GM10847 (cell line): ENCODE results near the gene PTPN23.

Experiments used
- POLR2A ChIP-seq: IDR thresholded peaks from 2 replicates; pipeline ENCODE4 v1.6.1; 2011; ENCODE audit not compliant: insufficient read length; ENCODE audit errors: extremely low read depth

PTPN23 gene

GRCh38 chr3:47380601-47381316 lies at the start of gene PTPN23:
TSS of gene PTPN23 (plus strand) at chr3:47381021. CDS start at chr3:47381097, 76 bp downstream.
- peak; percentile 90 for TF ChIP-seq POLR2A

- no peak for TF ChIP-seq POLR2A
Measured at GRCh38 chr3:47333907-47334306, 46.9 kb upstream of the PTPN23 start.

- TF ChIP-seq POLR2A, result no peak
Measured at GRCh38 chr3:47337656-47338055, 43.2 kb upstream of the PTPN23 start.

GRCh38 chr3:47339951-47340350 lies 40.9 kb upstream of the PTPN23 start:
- no peak for TF ChIP-seq POLR2A

GRCh38 chr3:47340866-47341265 lies 40.0 kb upstream of the PTPN23 start:
- TF ChIP-seq POLR2A, result no peak

GRCh38 chr3:47342151-47342550 lies 38.7 kb upstream of the PTPN23 start:
- no peak for TF ChIP-seq POLR2A

- TF ChIP-seq POLR2A, result no peak
Measured at GRCh38 chr3:47342812-47343211, 38.0 kb upstream of the PTPN23 start.

GRCh38 chr3:47343471-47343971 lies 37.3 kb upstream of the PTPN23 start:
- TF ChIP-seq POLR2A, result no peak

- no peak for TF ChIP-seq POLR2A
Measured at GRCh38 chr3:47344971-47345370, 35.9 kb upstream of the PTPN23 start.

GRCh38 chr3:47347217-47347801 lies 33.5 kb upstream of the PTPN23 start:
- no peak for TF ChIP-seq POLR2A

- TF ChIP-seq POLR2A, result no peak
Measured at GRCh38 chr3:47348411-47349154, 32.2 kb upstream of the PTPN23 start.

- TF ChIP-seq POLR2A, result no peak
Measured at GRCh38 chr3:47355010-47355409, 25.8 kb upstream of the PTPN23 start.

- TF ChIP-seq POLR2A, result no peak
Measured at GRCh38 chr3:47356201-47356600, 24.6 kb upstream of the PTPN23 start.

- TF ChIP-seq POLR2A, result no peak
Measured at GRCh38 chr3:47359323-47359722, 21.5 kb upstream of the PTPN23 start.

GRCh38 chr3:47362701-47363100 lies 18.1 kb upstream of the PTPN23 start:
- no peak for TF ChIP-seq POLR2A
